SK-N-SH (cell line): Measurements from ENCODE around the gene PBX2. TPM values are rescaled to one million over a fixed set of nuclear protein-coding genes. Genes with fewer than 3 reads are reported as not detected.

ENCODE experiments used
- CTCF ChIA-PET: fragments of 300-600, 350-600 bp; formaldehyde crosslinking; extraction: SDS; loops from one replicate; lab custom pipeline; 2021; lab: Yijun Ruan, JAX
- POLR2A ChIA-PET: fragments of 350-600 bp; sonication (Branson Sonifier 250); formaldehyde crosslinking; extraction: SDS; loops from one replicate; lab custom pipeline; 2020; ENCODE audit warnings: antibody characterized with exemption, inconsistent platforms; lab: Yijun Ruan, JAX
- DNase-seq: peaks from one replicate; pipeline ENCODE4 v3.0.0; 2012
- H2AFZ ChIP-seq: fragments of 200-600 bp; sonication (generic); 2 replicates; pipeline ENCODE4 v1.8.1; 2016; ENCODE audit warnings: antibody characterized with exemption, mild to moderate bottlenecking, low read depth
- H3F3A ChIP-seq: fragments of 200-600 bp; sonication (generic); replicated peaks from 2 replicates; pipeline ENCODE3; 2016; ENCODE audit warnings: antibody characterized with exemption, mild to moderate bottlenecking; ENCODE audit not compliant: insufficient read depth
- H3K27ac ChIP-seq, 2 experiments: fragments of 200-500 bp in 1 of 2; fragments of 200-600 bp in 1 of 2; sonication (Bioruptor generic) in 1 of 2; sonication (generic), shearing (Covaris generic) in 1 of 2; 2 replicates each; pipeline versions ENCODE4 v1.5.1 to v1.6.1; 2014 to 2016; ENCODE audit warnings: low read depth in 2 of 2, inconsistent platforms in 1 of 2, low read length in 1 of 2, mild to moderate bottlenecking in 1 of 2, mixed read lengths in 1 of 2
- H3K27me3 ChIP-seq: fragments of 200-600 bp; sonication (generic), shearing (Covaris generic); 2 replicates; pipeline ENCODE4 v1.6.1; 2016; ENCODE audit warnings: mixed run types; ENCODE audit not compliant: insufficient read depth
- H3K36me3 ChIP-seq, 2 experiments: fragments of 200-500 bp in 1 of 2; fragments of 200-600 bp in 1 of 2; sonication (Bioruptor generic) in 1 of 2; sonication (generic) in 1 of 2; replicated peaks in 1 of 2; 2 replicates each; pipeline versions ENCODE3 to v1.5.1; 2014 to 2016; ENCODE audit warnings: low read length in 1 of 2, mild to moderate bottlenecking in 1 of 2; ENCODE audit not compliant: insufficient read depth in 2 of 2, control insufficient read depth in 1 of 2
- H3K4me1 ChIP-seq, 2 experiments: fragments of 200-500 bp in 1 of 2; fragments of 200-600 bp in 1 of 2; sonication (Bioruptor generic) in 1 of 2; sonication (generic), shearing (Covaris generic) in 1 of 2; 2 replicates each; pipeline versions ENCODE4 v1.5.1 to v1.6.1; 2014 to 2016; ENCODE audit warnings: low read depth in 1 of 2, low read length in 1 of 2, mixed run types in 1 of 2; ENCODE audit not compliant: insufficient read depth in 2 of 2, control insufficient read depth in 1 of 2
- H3K4me2 ChIP-seq: fragments of 200-600 bp; sonication (generic), shearing (Covaris generic); 2 replicates; pipeline ENCODE4 v1.6.1; 2017; ENCODE audit warnings: mixed run types
- H3K4me3 ChIP-seq, 2 experiments: fragments of 200-500 bp in 1 of 2; fragments of 200-600 bp in 1 of 2; sonication (Bioruptor generic) in 1 of 2; sonication (generic), shearing (Covaris generic) in 1 of 2; 2 replicates each; pipeline versions ENCODE4 v1.5.1 to v1.8.1; 2014 to 2016; ENCODE audit warnings: low read depth in 2 of 2, inconsistent platforms in 1 of 2, low read length in 1 of 2, mild to moderate bottlenecking in 1 of 2, mixed read lengths in 1 of 2, moderate library complexity in 1 of 2
- H3K79me2 ChIP-seq: fragments of 200-600 bp; sonication (generic); 2 replicates; pipeline ENCODE4 v1.8.1; 2017; ENCODE audit warnings: mild to moderate bottlenecking; ENCODE audit not compliant: insufficient read depth
- H3K9ac ChIP-seq: fragments of 200-600 bp; sonication (generic); 2 replicates; pipeline ENCODE4 v1.6.1; 2017; ENCODE audit warnings: mixed run types
- H3K9me2 ChIP-seq: fragments of 200-600 bp; sonication (generic); 2 replicates; pipeline ENCODE4 v1.6.1; 2017; ENCODE audit warnings: mixed run types
- H3K9me3 ChIP-seq: fragments of 200-600 bp; sonication (generic); 2 replicates; pipeline ENCODE4 v1.6.1; 2017; ENCODE audit warnings: mixed run types, mild to moderate bottlenecking, moderate library complexity
- H4K20me1 ChIP-seq: fragments of 200-600 bp; sonication (generic); 2 replicates; pipeline ENCODE4 v1.6.1; 2017; ENCODE audit warnings: mild to moderate bottlenecking, mixed run types; ENCODE audit not compliant: insufficient read depth
- ELF1 ChIP-seq: IDR thresholded peaks from 2 replicates; pipeline ENCODE4 v1.4.0; 2012
- EZH2phosphoT487 ChIP-seq: fragments of 200-600 bp; sonication (generic); IDR thresholded peaks from 2 replicates; pipeline ENCODE4 v1.6.1; 2017; ENCODE audit warnings: low read depth, mixed run types, mild to moderate bottlenecking, antibody characterized with exemption, moderate library complexity, borderline replicate concordance
- FOSL2 ChIP-seq: IDR thresholded peaks from 2 replicates; pipeline ENCODE4 v1.4.0; 2012; ENCODE audit warnings: low read depth, mild to moderate bottlenecking, moderate library complexity, borderline replicate concordance
- FOXJ3 ChIP-seq: sonication (generic); formaldehyde crosslinking; IDR thresholded peaks from 2 replicates; pipeline ENCODE4 v1.5.1; 2020; ENCODE audit warnings: mild to moderate bottlenecking, missing genetic modification reagents
- FOXM1 ChIP-seq: IDR thresholded peaks from 2 replicates; pipeline ENCODE4 v1.4.0; 2012; ENCODE audit warnings: low read depth, mild to moderate bottlenecking
- GABPA ChIP-seq: IDR thresholded peaks from 2 replicates; pipeline ENCODE4 v1.4.0; 2012; ENCODE audit warnings: low read depth, mild to moderate bottlenecking
- MAX ChIP-seq: IDR thresholded peaks from 2 replicates; pipeline ENCODE4 v1.4.0; 2012; ENCODE audit warnings: low read depth
- MEF2A ChIP-seq: IDR thresholded peaks from 2 replicates; pipeline ENCODE4 v1.4.0; 2012; ENCODE audit warnings: low read depth, borderline replicate concordance
- NRF1 ChIP-seq: IDR thresholded peaks from 2 replicates; pipeline ENCODE4 v1.6.1; 2012; ENCODE audit warnings: low read depth, mild to moderate bottlenecking, low read length
- POLR2AphosphoS5 ChIP-seq: IDR thresholded peaks from 2 replicates; pipeline ENCODE4 v1.6.1; 2012; ENCODE audit warnings: low read depth, low read length
- RAD21 ChIP-seq: IDR thresholded peaks from 2 replicates; pipeline ENCODE4 v1.6.1; 2012; ENCODE audit warnings: mild to moderate bottlenecking, low read length
- RCOR1 ChIP-seq: fragments of 150-350 bp; IDR thresholded peaks from 2 replicates; pipeline ENCODE4 v1.6.1; 2017; ENCODE audit warnings: antibody characterized with exemption, low read length
- REST ChIP-seq: IDR thresholded peaks from 2 replicates; pipeline ENCODE4 v1.6.1; 2012; ENCODE audit warnings: mild to moderate bottlenecking, low read depth, low read length, moderate library complexity
- RFX5 ChIP-seq: IDR thresholded peaks from 2 replicates; pipeline ENCODE4 v1.6.1; 2012; ENCODE audit warnings: mild to moderate bottlenecking, improper control_type of control experiment, low read length
- SIN3A ChIP-seq: IDR thresholded peaks from 2 replicates; pipeline ENCODE4 v1.6.1; 2012; ENCODE audit warnings: low read depth, mild to moderate bottlenecking, low read length, moderate library complexity, borderline replicate concordance
- TAF1 ChIP-seq: IDR thresholded peaks from 2 replicates; pipeline ENCODE4 v1.6.1; 2012; ENCODE audit warnings: low read depth, mild to moderate bottlenecking, low read length, moderate library complexity, borderline replicate concordance
- USF1 ChIP-seq: IDR thresholded peaks from 2 replicates; pipeline ENCODE4 v1.4.0; 2012; ENCODE audit warnings: low read depth, borderline replicate concordance
- YY1 ChIP-seq: IDR thresholded peaks from 2 replicates; pipeline ENCODE4 v1.4.0; 2012; ENCODE audit warnings: low read depth, mild to moderate bottlenecking
- WGBS: methylation state at CpG from one replicate; pipeline ENCODE4 v1.1.6; 2017; ENCODE audit warnings: low lambda C conversion rate; 5-methylcytosine and 5-hydroxymethylcytosine counted together
- polyA plus RNA-seq, 3 experiments: library from polyadenylated mRNA; depleted of rRNA; stranded (reverse); fragments of >200 nt; gene quantifications; 2 replicates each; pipeline ENCODE4 v1.2.3, GENCODE V29; 2012

PBX2 gene
- polyA plus RNA-seq, 1 of the 3 experiments (the other 2 are of a cell fraction), result 74.5 TPM

- peaks cover 10 to 19% of the 10 kb centered on the region in 2 experiments for H3K36me3 ChIP-seq
- no peaks in the 10 kb centered on the region for H3K4me1 ChIP-seq
- H3K79me2 ChIP-seq, result no peaks in the 10 kb centered on the region
- H3K27me3 ChIP-seq, result no peaks in the 10 kb centered on the region
- no peaks in the 10 kb centered on the region for H3K9me3 ChIP-seq
- ChIA-PET POLR2A (no interaction called here), CTCF (interaction anchor here (1.0 to 2.0 kb wide), 4 partner anchors 10 to 46 kb away, joined by 3 to 7 read pairs (median 5); partner anchors contain the start of gene AGPAT1)
- H3K9me2 ChIP-seq, result no peaks in the 10 kb centered on the region
- no peak within 1 kb of the TSS for H3K4me2 ChIP-seq
- peaks cover 2% of the 10 kb centered on the region for H3F3A ChIP-seq
- H3K27ac ChIP-seq, result no peak within 1 kb of the TSS
- H4K20me1 ChIP-seq, result no peaks in the 10 kb centered on the region
- DNase-seq, result no peak
- TF ChIP-seq RFX5 (no peak), GABPA (no peak), MAX (no peak), TAF1 (no peak), EZH2phosphoT487 (no peak), REST (no peak), RAD21 (no peak), POLR2AphosphoS5 (no peak), NRF1 (no peak), FOSL2 (no peak), USF1 (no peak)
- no peak within 1 kb of the TSS for H3K4me3 ChIP-seq
- no peak within 1 kb of the TSS for H3K9ac ChIP-seq
- H2AFZ ChIP-seq, result no peak within 1 kb of the TSS
These were observed 25.7 kb downstream of the PBX2 start, which contains the start of gene EGFL8 for GRCh38 chr6:32164295-32164694. EGFL8 (plus strand) TSS chr6:32164595; CDS start chr6:32166166, 1,571 bp downstream.

- no peaks in the 10 kb centered on the region for H3K79me2 ChIP-seq
- TF ChIP-seq RCOR1, result no peak
- no peak for TF ChIP-seq MEF2A
- no peak for TF ChIP-seq ELF1
- TF ChIP-seq FOXM1, result no peak
- TF ChIP-seq FOXJ3, result no peak
- TF ChIP-seq YY1, result no peak
- TF ChIP-seq SIN3A, result no peak
- TF ChIP-seq, all 33 proteins: peak for 0
- Histone ChIP-seq H2AFZ (no peak overlapping the region), H3K4me2 (no peak overlapping the region), H3K36me3 (peaks cover 12 to 17% of the 10 kb centered on the region in 2 experiments), H3K9me3 (no peaks in the 10 kb centered on the region), H3K27ac (no peak overlapping the region), H3F3A (peaks cover 2% of the 10 kb centered on the region), H3K4me3 (no peak overlapping the region), H4K20me1 (no peaks in the 10 kb centered on the region), H3K9ac (no peak overlapping the region), H3K4me1 (no peaks in the 10 kb centered on the region), H3K27me3 (no peaks in the 10 kb centered on the region), H3K9me2 (no peaks in the 10 kb centered on the region)
- WGBS, result 100% methylated on average over 1 of the region's 7 CpGs
- ChIA-PET CTCF (interaction anchor here (1.2 to 2.0 kb wide), 3 partner anchors 9 to 45 kb away, joined by 3 to 7 read pairs (median 7); partner anchors contain the start of gene AGPAT1), POLR2A (no interaction called here)
- no peak for DNase-seq
These were observed 26.3 kb downstream of the PBX2 start for GRCh38 chr6:32163559-32164258.
